Stimulated activated CD4-positive, alpha-beta T cell treated with anti-CD3 and anti-CD28 coated beads, Interleukin-2, amount 100 ng/mL, for 48 hours (primary cell): ENCODE data around the gene SHROOM3.

ENCODE experiments used
- DNase-seq, 2 donors: peaks; one replicate each; pipeline ENCODE4 v3.0.0-alpha.2; 2020

Gene SHROOM3

GRCh38 chr4:76626686-76627465 is 191.8 kb downstream of the SHROOM3 start:
- no peak for DNase-seq

DNA sequence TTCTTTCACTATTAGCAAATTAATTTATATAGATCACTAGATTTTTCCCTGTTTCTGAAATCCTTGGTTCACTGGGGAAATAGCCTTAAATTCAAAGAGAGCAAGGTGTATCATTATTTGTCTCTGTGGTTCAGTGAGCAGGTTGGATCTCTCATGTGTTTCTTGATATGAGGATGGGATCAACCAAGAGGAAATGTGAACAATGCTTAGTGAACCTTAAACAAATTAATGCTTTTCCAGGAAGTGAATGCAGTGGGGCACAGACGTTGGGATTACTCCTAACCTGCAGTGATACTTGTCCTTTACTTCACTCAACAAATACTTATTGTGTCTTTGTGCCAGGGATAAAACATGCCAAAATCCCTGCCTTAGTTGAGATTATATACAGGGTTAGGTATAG is 193.2 kb downstream of the SHROOM3 start:
- DNase-seq: no peak

DNA sequence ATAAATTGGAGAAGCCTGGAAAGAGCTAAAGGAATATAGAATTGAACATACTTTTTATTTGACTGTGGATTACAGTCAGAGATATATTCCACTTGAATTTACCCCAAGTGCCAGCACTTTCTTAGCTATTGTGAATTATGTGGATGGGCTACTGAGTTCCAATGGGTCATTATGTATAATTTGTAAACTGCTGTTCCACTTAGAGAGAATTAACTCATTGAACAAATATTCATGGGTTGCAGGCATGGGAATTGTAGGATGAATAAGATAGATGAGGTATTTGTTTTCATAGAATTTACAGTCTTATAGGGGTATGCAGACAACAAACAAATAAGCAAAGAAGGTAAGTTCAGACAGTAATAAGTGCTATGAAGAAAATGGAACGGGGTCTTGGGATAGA is 195.7 kb downstream of the SHROOM3 start:
- no peak for DNase-seq

- no peak for DNase-seq
Measured at GRCh38 chr4:76634220-76634619, 199.2 kb downstream of the SHROOM3 start.

GRCh38 chr4:76637712-76638361 is 202.8 kb downstream of the SHROOM3 start:
- no peak for DNase-seq

DNA sequence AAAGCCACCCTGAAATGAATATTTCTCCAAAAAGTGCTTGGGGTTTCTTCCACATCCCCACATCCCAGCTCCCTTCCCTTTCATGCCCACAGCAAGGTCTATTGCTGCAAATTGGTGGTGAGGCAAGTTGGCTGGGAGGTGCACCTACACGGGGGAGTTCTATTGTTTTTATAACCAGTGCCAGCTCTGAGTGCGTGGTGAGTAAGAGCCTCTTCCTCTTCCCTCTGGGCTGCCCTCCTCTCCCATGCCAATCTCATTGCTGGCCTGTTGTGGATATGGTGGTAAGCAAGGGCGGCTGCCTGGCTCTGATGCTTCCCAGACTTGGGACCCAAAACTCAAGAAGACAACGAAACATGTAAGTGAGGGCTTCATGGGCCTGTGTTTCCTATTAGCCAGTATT is 204.3 kb downstream of the SHROOM3 start:
- no peak for DNase-seq

DNA sequence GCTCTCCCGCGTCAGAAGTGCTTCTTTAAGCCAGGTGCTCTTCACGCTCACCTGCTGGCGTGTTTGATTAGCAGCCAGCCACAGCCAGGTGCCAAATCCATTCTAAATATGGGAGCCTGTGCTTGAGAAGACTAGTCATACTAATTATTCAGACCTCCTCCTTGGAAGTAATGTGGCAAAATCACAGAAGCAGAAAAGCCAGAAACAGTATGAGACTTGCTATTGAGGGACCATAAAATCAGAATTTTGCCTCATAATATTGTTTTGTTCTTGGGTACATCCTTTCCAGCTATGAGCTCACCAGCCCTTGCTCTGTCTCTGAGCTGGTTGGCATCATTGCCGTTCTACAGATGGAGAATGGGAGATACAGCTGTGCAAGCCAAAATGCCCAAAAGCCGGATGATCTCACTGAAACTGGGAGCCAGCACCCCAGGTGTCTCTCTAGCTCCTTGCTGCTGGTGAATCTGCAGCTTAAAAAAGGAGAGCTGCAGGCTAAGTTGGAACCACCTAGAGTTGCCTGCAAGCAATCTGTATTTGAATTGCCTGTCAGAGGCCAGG is 205.4 kb downstream of the SHROOM3 start:
- no peak for DNase-seq

DNA sequence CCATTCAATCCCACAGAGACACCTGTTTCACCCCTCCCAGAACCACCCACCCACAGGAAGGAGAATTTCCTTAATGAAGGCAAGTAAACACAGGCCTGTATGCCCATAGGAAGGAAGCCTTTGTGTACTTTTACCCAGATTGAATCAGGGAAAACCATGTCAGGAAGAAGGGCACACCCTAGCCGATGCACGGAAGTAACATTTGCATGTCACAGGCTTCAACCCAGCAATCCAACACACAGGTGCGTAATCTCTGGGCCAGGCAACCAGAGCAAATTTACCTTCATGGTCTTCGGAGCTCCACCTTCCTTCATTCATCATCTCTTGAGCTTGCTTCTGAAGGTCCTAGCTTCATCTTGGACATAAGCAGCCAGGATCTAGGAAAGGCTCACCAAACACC is 206.3 kb downstream of the SHROOM3 start:
- DNase-seq: no peak

- no peak for DNase-seq
Measured at GRCh38 chr4:76641758-76642157, 206.7 kb downstream of the SHROOM3 start.

DNA sequence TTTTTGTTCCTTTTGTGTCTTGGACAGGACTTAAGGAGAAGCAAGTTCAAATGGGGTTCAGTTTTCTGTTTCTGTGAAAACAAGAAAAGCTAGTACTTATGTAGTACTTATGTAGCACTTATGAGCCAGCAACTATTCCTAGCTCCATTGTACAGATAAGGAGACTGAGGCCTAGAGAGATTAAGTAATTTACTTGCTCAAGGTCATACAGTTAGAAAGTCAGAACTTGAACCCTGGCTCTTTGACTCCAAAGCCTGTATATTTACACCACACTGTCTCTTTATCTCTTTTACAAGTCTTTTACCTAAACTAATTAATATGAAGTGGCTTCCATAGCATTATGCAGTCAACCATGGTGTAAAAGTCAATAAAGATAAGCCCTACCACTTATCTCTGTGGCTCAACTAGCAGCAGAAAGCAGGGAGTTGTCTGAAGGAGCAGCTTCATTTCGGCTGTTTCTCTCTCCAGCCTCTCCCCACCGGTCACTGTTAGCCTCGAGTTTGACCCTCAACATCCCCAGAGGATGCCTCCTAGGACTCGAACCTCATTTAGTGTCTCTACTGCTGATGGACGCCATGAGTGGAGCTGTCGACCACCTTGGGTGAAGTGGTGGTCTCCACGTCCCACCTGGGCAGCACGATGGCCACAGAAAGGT is 209.9 kb downstream of the SHROOM3 start:
- no peak for DNase-seq

DNA sequence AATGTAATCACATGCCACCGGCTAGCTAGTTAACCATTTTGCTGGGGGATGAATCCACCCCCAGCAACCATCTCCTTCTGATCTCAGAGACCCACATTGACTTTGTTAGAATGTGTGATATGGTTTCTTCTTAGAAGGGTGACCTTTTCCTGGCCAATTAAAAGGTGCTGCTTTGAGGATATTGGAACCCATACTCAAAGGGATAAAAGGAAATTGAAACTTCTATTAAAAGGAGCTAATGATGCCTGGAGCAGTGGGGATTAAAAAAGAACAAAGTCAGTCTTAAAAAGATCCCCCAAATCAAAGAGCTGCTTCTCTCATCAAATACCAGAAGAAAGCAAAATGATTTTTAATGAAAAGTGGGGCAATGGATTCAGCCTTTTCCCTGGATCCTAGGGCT is 214.1 kb downstream of the SHROOM3 start:
- DNase-seq: no peak

GRCh38 chr4:76651616-76652015 is 216.6 kb downstream of the SHROOM3 start:
- no peak for DNase-seq

DNA sequence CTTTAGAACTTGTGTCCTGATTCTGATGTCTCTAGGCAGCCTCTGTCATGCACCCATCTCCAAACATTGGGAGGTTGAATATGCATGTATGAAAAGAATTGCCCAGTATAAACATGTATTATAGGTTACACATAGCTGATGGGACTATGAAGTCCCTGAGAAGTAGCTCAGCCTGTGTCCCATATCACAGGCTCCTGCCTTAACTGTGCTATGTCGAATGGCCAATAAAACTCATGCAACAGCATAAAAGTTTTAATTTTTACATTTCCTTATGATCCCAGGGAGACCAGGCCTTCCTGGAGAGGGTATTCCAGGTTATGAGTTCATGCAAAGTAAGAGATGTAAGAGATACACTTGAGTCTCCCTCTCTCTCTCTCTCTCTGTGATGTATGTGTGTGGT is 217.4 kb downstream of the SHROOM3 start:
- no peak for DNase-seq

DNA sequence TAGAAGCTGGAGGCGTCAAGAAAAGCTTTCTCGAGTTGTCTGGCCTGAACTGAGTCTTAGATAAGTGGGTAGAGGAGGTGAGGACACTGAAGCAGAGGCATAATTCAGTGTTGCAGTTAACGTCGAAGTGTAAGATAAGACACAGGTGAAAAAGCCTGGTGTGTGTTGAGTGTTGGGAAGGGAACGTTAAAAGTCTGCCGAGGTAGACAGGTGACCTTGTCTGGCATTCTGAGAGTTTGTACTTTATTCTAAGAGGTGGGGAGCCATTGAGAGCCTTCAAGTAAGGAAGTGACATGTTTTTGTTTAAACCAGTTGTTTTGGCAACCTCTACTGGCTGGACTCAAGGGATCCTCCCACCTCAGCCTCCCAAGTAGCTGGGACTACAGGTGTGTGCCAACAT is 219.1 kb downstream of the SHROOM3 start:
- no peak for DNase-seq

DNA sequence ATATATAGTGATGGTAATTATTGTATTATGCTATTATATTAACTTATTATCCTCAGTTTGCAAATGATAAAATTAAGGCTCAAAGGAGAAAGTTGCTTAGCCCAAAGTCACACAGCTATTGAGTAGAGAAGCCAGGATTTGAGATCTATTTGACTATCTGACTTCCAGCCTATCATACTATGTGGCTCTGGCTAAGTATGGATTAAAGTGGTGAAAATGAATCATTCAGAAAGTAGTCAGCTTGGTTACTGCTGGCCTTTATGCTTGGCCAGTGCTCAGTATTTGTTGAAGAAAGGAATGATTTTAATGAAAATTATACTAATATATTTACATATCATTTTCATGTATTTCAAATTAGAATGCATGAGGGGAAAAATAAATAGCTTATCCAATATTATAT is 219.8 kb downstream of the SHROOM3 start:
- no peak for DNase-seq

- DNase-seq: no peak
Measured at GRCh38 chr4:76655566-76656479, 220.8 kb downstream of the SHROOM3 start.

- DNase-seq: no peak
Measured at GRCh38 chr4:76657443-76657842, 222.4 kb downstream of the SHROOM3 start.

DNA sequence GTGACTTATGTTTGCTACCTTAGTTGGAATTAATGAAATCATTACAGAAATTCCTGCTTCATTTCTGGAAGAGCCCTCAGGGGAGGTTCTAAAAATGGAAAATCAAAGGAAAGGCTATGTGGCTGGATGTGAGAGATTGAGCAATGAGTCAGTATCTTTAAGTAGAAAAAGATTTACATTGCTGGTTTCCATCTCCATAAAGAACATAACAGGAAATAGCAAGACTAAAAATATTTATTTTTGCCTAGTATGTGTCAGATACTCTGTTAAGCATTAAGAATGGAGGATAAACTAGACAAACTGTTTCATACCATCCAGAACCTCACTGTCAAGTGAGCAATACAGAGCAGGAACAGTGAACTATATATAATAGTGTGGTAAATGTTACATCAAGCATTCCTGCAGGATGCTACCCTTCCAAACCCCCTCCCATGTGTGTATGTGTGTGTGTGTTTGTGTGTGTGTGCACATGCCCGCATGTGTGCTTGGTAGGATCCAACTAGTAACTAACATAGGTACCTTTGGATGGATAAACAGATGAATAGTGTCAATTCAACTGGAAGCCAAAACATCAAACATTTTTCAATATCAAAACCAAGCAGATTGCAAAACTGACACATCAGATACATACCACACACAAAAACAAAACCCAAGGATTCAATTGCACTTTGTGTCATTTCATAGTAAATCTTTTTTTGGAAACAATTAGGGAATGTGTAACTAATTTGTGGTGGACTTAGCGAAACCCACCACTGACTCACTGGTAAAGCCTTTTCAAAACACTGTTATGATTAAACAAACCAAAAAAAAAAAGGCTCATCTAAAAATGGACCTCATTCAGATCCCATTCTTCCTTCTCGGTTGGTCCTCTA is 223.4 kb downstream of the SHROOM3 start:
- no peak for DNase-seq

DNA sequence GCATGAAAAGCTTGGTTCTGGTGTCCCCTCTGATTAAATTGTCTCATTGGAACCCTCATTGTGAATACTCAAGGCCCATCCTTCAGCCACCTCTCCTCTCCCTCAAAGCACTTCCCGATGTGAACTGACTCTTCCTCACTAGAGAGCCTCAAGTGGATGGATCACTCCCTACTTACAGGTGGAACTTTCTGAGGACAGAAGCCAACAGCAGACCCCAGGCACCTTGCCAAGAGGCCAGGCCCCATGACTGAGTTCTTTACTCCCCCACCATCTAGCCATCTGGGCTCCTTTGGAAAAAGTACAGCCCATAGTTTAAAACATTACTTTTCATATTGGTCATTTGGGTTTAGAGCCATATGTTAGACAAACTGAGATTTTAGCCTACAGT is 224.1 kb downstream of the SHROOM3 start:
- DNase-seq: no peak

- DNase-seq: no peak
Measured at GRCh38 chr4:76663824-76664223, 228.8 kb downstream of the SHROOM3 start.

DNA sequence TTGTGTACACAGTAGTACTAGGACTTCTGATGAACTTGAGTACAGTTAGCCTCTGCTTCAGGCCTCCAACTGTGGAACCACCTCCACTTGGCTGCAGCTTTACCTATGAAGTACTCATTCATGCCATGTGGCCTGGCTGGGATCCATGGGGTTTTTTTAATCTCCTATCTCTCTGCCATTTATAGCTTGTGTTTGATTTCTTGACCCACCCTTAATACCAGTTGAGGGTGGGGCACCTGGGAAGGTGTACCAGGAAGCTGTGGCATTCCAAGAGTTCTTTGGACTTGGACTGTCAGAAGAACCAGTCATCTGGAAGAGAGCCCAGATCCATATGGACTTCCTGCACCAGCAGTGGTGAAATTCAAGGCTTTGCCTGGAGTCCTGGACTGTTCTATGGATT is 230.1 kb downstream of the SHROOM3 start:
- no peak for DNase-seq

GRCh38 chr4:76665721-76666120 is 230.7 kb downstream of the SHROOM3 start:
- DNase-seq: no peak
